DND-41 (cell line): Measurements from ENCODE around the gene PRKCE.

Experiments
- CTCF ChIP-seq: IDR thresholded peaks from 2 replicates; pipeline ENCODE4 v1.5.1; 2012; ENCODE audit warnings: borderline replicate concordance, low read length, moderate library complexity, mild to moderate bottlenecking; ENCODE audit not compliant: poor library complexity, severe bottlenecking; ENCODE audit errors: extremely low read depth
- EZH2 ChIP-seq: IDR thresholded peaks from 3 replicates; pipeline ENCODE4 v1.6.1; 2012; ENCODE audit warnings: borderline replicate concordance, low read depth, mild to moderate bottlenecking, moderate library complexity, low read length, inconsistent platforms; ENCODE audit not compliant: severe bottlenecking

GRCh38 chr2:45746888-45747287 lies 95.4 kb downstream of the PRKCE start:
- TF ChIP-seq CTCF: no peak
- no peak for TF ChIP-seq EZH2
